ENCODE results near the gene ZNF555. TPM values are rescaled to one million over a fixed set of nuclear protein-coding genes. Genes with fewer than 3 reads are reported as not detected.

The ZNF555 gene
- total and polyA plus RNA-seq, 2 of the 13 experiments (the other 11 are each of a cell fraction or from before 2014, with no cell fraction given), result 5.0 to 8.0 TPM

GRCh38 chr19:2797280-2797679 lies 44.0 kb upstream of the ZNF555 start:
- BruUV-seq (replicated peaks), result no TSS peak
- intact Hi-C loops (cut with micrococcal nuclease; ENCODE audit: unreplicated experiment), result no loop called here
- Histone ChIP-seq H3K4me3 (replicated peaks in 1 of 3; ENCODE audit: insufficient read depth in 1 of 3, low read depth in 2 of 3, low read length in 3 of 3) (no peak overlapping the region), H3K79me2 (ENCODE audit: insufficient read depth, low read length) (no peaks in the 10 kb centered on the region), H3K27me3 (ENCODE audit: control insufficient read depth in 1 of 2, insufficient read depth in 2 of 2, low read length in 2 of 2) (no peaks in the 10 kb centered on the region), H2AFZ (ENCODE audit: low read length) (no peak overlapping the region), H3K27ac (ENCODE audit: extremely low read length, insufficient read depth, low read length) (no peak overlapping the region), H3K9ac (ENCODE audit: insufficient read depth, low read depth, low read length) (no peak overlapping the region), H3K4me1 (ENCODE audit: insufficient read depth, low read length) (no peaks in the 10 kb centered on the region), H4K20me1 (ENCODE audit: insufficient read depth, low read length) (no peaks in the 10 kb centered on the region), H3K4me2 (ENCODE audit: low read depth, low read length) (no peak overlapping the region), H3K36me3 (replicated peaks in 1 of 2; ENCODE audit: control insufficient read depth in 1 of 2, insufficient read depth in 2 of 2, low read length in 2 of 2) (peaks cover 28 to 76% of the 10 kb centered on the region in 2 experiments; a peak in 4 of 5 replicates), H3K9me3 (ENCODE audit: low read length) (no peaks in the 10 kb centered on the region)
- TF ChIP-seq MAZ (IDR thresholded peaks at IDR 0.05; ENCODE audit: borderline replicate concordance, low read depth, low read length) (no peak), MAZ (CRISPR knock-in tag; IDR thresholded peaks at IDR 0.05; ENCODE audit: low read depth) (no peak), MXD1 (CRISPR knock-in tag; IDR thresholded peaks at IDR 0.05) (no peak), SMAD3 (CRISPR knock-in tag; IDR thresholded peaks at IDR 0.05) (no peak), ZNF503 (CRISPR knock-in tag; IDR thresholded peaks at IDR 0.05) (no peak), KDM2A (CRISPR knock-in tag; IDR thresholded peaks at IDR 0.05; ENCODE audit: borderline replicate concordance, low read depth) (no peak), ZC3H13 (CRISPR knock-in tag; IDR thresholded peaks at IDR 0.05) (no peak), ZNF547 (CRISPR knock-in tag; IDR thresholded peaks at IDR 0.05) (no peak), ZNF670 (CRISPR knock-in tag; IDR thresholded peaks at IDR 0.05; ENCODE audit: borderline replicate concordance) (no peak), ZNF576 (CRISPR knock-in tag; IDR thresholded peaks at IDR 0.05) (no peak), MLLT10 (CRISPR knock-in tag; IDR thresholded peaks at IDR 0.05) (no peak), ZNF839 (CRISPR knock-in tag; IDR thresholded peaks at IDR 0.05; ENCODE audit: borderline replicate concordance) (no peak), THAP8 (CRISPR knock-in tag; IDR thresholded peaks at IDR 0.05; ENCODE audit: borderline replicate concordance) (no peak), STAT6 (CRISPR knock-in tag; IDR thresholded peaks at IDR 0.05; ENCODE audit: borderline replicate concordance) (no peak), RFXANK (CRISPR knock-in tag; IDR thresholded peaks at IDR 0.05) (no peak), ZNF703 (CRISPR knock-in tag; IDR thresholded peaks at IDR 0.05; ENCODE audit: borderline replicate concordance) (no peak), ZNF468 (CRISPR knock-in tag; IDR thresholded peaks at IDR 0.05) (no peak)
- ChIA-PET CTCF (ENCODE audit: low intra/inter-chr PET ratio, low total read pairs) (no interaction called here), POLR2A (no interaction called here)
- ATAC-seq (no peak), DNase-seq (ENCODE audit: low spot score) (no peak), FAIRE-seq (no peak)
- in situ Hi-C loops (cut with HindIII; ENCODE audit: extremely low pct_ligation_motif_present, low pct_unique_long_range_greater_than_20kb), result no loop called here
- WGBS (ENCODE audit: low lambda C conversion rate), result 100% methylated on average over 4 of the region's 15 CpGs
